DOHH2 (cell line): ENCODE results near the gene SYNCRIP.

Experiments
- CTCF ChIP-seq: fragments of 200-600 bp; sonication (generic); IDR thresholded peaks from one replicate; pipeline ENCODE4 v1.5.1; 2014; ENCODE audit warnings: antibody characterized with exemption, mild to moderate bottlenecking, low read depth, low read length; ENCODE audit not compliant: poor library complexity, severe bottlenecking
- EZH2phosphoT487 ChIP-seq: fragments of 200-600 bp; sonication (generic); IDR thresholded peaks from 2 replicates; pipeline ENCODE4 v1.6.1; 2017; ENCODE audit warnings: borderline replicate concordance, mild to moderate bottlenecking, antibody characterized with exemption, low read length, moderate library complexity, mixed read lengths

DNA sequence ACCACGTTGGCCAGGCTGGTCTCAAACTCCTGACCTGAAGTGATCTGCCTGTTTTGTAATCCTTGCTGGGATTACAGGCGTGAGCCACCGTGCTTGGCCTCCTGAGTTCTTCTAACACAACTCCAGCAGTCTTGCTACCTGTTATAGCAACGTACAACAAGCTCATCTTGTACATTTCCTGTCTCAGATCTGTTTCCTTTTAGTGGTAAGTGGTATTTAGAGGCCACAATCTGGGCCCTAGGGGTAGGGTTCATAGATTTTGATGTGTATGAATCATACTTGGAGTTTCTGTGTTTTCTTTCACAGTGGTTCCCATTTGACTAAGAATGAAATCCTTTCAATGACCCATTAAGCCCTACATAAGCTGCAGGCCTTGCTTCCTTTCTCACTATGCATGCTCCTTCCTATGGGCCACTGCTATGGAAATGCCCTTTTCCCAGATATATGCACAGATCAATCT is 27.1 kb upstream of the SYNCRIP start:
- no peak for TF ChIP-seq CTCF
- no peak for TF ChIP-seq EZH2phosphoT487
